Endothelial cell of umbilical vein (primary cell): Measurements from ENCODE around the gene DDX24. TPM values are rescaled to one million over a fixed set of nuclear protein-coding genes. Genes with fewer than 3 reads are reported as not detected.

Experiments
- BruUV-seq: library from RNA; stranded (reverse); fragments of 400-500 nt; replicated peaks from 2 replicates; lab custom pipeline; 2021; lab: Mats Ljungman, UMichigan
- CTCF ChIA-PET: fragments of 300-600, 350-600 bp; sonication (Branson Sonifier 250); formaldehyde crosslinking; loops from one replicate; lab custom pipeline; 2021; ENCODE audit warnings: antibody characterized with exemption, inconsistent platforms; lab: Charles Lee
- POLR2A ChIA-PET: fragments of 300-600, 350-600 bp; sonication (Branson Sonifier 250); formaldehyde crosslinking; loops from one replicate; lab custom pipeline; 2021; ENCODE audit warnings: antibody characterized with exemption, inconsistent platforms; lab: Charles Lee
- DNase-seq: peaks from one replicate; pipeline ENCODE4 v3.0.0-alpha.2; 2011; ENCODE audit warnings: low read depth, low spot score
- FAIRE-seq: peaks from 2 replicates; lab custom pipeline; 2011; peaks lifted over from hg19 to GRCh38; lab: Jason Lieb, UNC
- H2AFZ ChIP-seq: 2 replicates; pipeline ENCODE4 v1.6.0; 2012; ENCODE audit warnings: low read depth, low read length, control low read depth, inconsistent platforms
- H3K27ac ChIP-seq: 2 replicates; pipeline ENCODE4 v1.5.1; 2011; ENCODE audit warnings: low read depth, mild to moderate bottlenecking, control low read depth, low read length, moderate library complexity; ENCODE audit not compliant: insufficient read depth
- H3K27me3 ChIP-seq, 2 experiments: 2 replicates each; pipeline versions ENCODE4 v1.6.0 to v1.6.1; 2011; ENCODE audit warnings: low read length in 2 of 2, mixed read lengths in 1 of 2; ENCODE audit not compliant: control insufficient read depth in 2 of 2, insufficient read depth in 2 of 2
- H3K36me3 ChIP-seq, 2 experiments: 2 replicates in 1 of 2; 3 replicates in 1 of 2; pipeline ENCODE4 v1.5.1; 2011; ENCODE audit warnings: low read length in 2 of 2, mild to moderate bottlenecking in 1 of 2, moderate library complexity in 1 of 2; ENCODE audit not compliant: control insufficient read depth in 2 of 2, insufficient read depth in 2 of 2; ENCODE audit errors: extremely low read depth in 1 of 2
- H3K4me1 ChIP-seq: 3 replicates; pipeline ENCODE4 v1.5.1; 2011; ENCODE audit warnings: mild to moderate bottlenecking, low read length; ENCODE audit not compliant: control insufficient read depth, insufficient read depth; ENCODE audit errors: extremely low read depth
- H3K4me2 ChIP-seq: 2 replicates; pipeline ENCODE4 v1.6.1; 2011; ENCODE audit warnings: low read length, control low read depth, mixed read lengths; ENCODE audit not compliant: insufficient read depth
- H3K4me3 ChIP-seq, 3 experiments: fragments of 200-600 bp in 1 of 3; sonication (generic), shearing (Covaris generic) in 1 of 3; replicated peaks in 1 of 3; 2 replicates each; pipeline ENCODE4 v1.5.1; 2011 to 2016; ENCODE audit warnings: control low read depth in 3 of 3, low read length in 3 of 3, mild to moderate bottlenecking in 2 of 3, inconsistent platforms in 1 of 3, low read depth in 1 of 3, moderate library complexity in 1 of 3; ENCODE audit not compliant: insufficient read depth in 1 of 3
- H3K79me2 ChIP-seq: 2 replicates; pipeline ENCODE4 v1.6.0; 2012; ENCODE audit warnings: low read length, inconsistent platforms; ENCODE audit not compliant: control insufficient read depth, insufficient read depth
- H3K9ac ChIP-seq: replicated peaks from 2 replicates; pipeline ENCODE3; 2011; ENCODE audit warnings: low read length, control low read depth; ENCODE audit not compliant: insufficient read depth; ENCODE audit errors: extremely low read depth
- H3K9me1 ChIP-seq: replicated peaks from 3 replicates; pipeline ENCODE4 v1.6.0; 2011; ENCODE audit warnings: mild to moderate bottlenecking, low read length; ENCODE audit not compliant: control insufficient read depth, insufficient read depth; ENCODE audit errors: extremely low read depth
- H3K9me3 ChIP-seq: replicated peaks from 2 replicates; pipeline ENCODE4 v1.5.1; 2012; ENCODE audit warnings: low read length, inconsistent platforms; ENCODE audit not compliant: control insufficient read depth, insufficient read depth
- H4K20me1 ChIP-seq: replicated peaks from 2 replicates; pipeline ENCODE3; 2011; ENCODE audit warnings: mild to moderate bottlenecking, low read length; ENCODE audit not compliant: control insufficient read depth, insufficient read depth; ENCODE audit errors: extremely low read depth
- EZH2 ChIP-seq: IDR thresholded peaks from 2 replicates; pipeline ENCODE4 v1.6.1; 2012; ENCODE audit warnings: borderline replicate concordance, low read depth, mild to moderate bottlenecking, moderate library complexity, low read length, inconsistent platforms; ENCODE audit not compliant: severe bottlenecking
- FOS ChIP-seq: IDR thresholded peaks from 2 replicates; pipeline ENCODE4 v1.6.1; 2011; ENCODE audit warnings: mild to moderate bottlenecking, low read length, moderate library complexity, borderline replicate concordance; ENCODE audit not compliant: insufficient read depth
- GATA2 ChIP-seq: IDR thresholded peaks from 2 replicates; pipeline ENCODE4 v1.7.0; 2011; ENCODE audit warnings: low read depth, mild to moderate bottlenecking, moderate library complexity, mixed read lengths, low read length; ENCODE audit not compliant: insufficient read length, insufficient read depth
- JUN ChIP-seq: IDR thresholded peaks from 2 replicates; pipeline ENCODE4 v1.6.1; 2011; ENCODE audit warnings: borderline replicate concordance, low read depth; ENCODE audit not compliant: insufficient read length, insufficient read depth
- MYC ChIP-seq: IDR thresholded peaks from one replicate; pipeline ENCODE4 v1.6.1; 2011; ENCODE audit warnings: mild to moderate bottlenecking, low read depth, low read length
- POLR2A ChIP-seq: IDR thresholded peaks from 2 replicates; pipeline ENCODE4 v1.6.1; 2012; ENCODE audit warnings: low read depth, mild to moderate bottlenecking, control low read depth, low read length
- POLR2AphosphoS5 ChIP-seq: IDR thresholded peaks from 2 replicates; pipeline ENCODE4 v1.6.1; 2012; ENCODE audit warnings: low read depth, mild to moderate bottlenecking, control low read depth, low read length, moderate library complexity; ENCODE audit not compliant: insufficient read depth
- dilution Hi-C: fragments of 300-500 bp; cut with MboI; formaldehyde crosslinking; loops from one replicate; pipeline ENCODE4 v1.15.0; 2019; ENCODE audit warnings: low sequenced_read_pairs; ENCODE audit not compliant: extremely low pct_ligation_motif_present
- intact Hi-C: fragments of 100-400 bp; cut with micrococcal nuclease; formaldehyde crosslinking; loops from one replicate; pipeline ENCODE4 v1.10.0; 2022
- polyA plus RNA-seq, 4 experiments: library from polyadenylated mRNA; depleted of rRNA in 3 of 4; stranded (reverse) in 3 of 4; unstranded in 1 of 4; fragments of >200 nt; gene quantifications; 2 replicates each; pipeline versions ENCODE4 v1.2.1 to v1.2.3, GENCODE V29; 2011 to 2012; ENCODE audit warnings: missing spikeins in 1 of 4
- total RNA-seq: library from RNA; stranded (reverse); gene quantifications from 2 replicates; pipeline ENCODE4 v1.2.3, GENCODE V29; 2021
- TF ChIP-seq, protein P1 (sequence below): IDR thresholded peaks from 2 replicates; pipeline ENCODE4 v1.6.1; 2011; ENCODE audit not compliant: insufficient read depth, insufficient read length
- TF ChIP-seq, protein P2 (sequence below), 2 donors: IDR thresholded peaks; 1 replicate in 1 of 2; 2 replicates in 1 of 2; pipeline ENCODE4 v1.5.1; 2011; ENCODE audit warnings: low read length in 2 of 2, mild to moderate bottlenecking in 2 of 2, moderate library complexity in 2 of 2, control low read depth in 1 of 2, inconsistent platforms in 1 of 2, low read depth in 1 of 2; ENCODE audit not compliant: insufficient read depth in 1 of 2; ENCODE audit errors: extremely low read depth in 1 of 2

The DDX24 gene
- total and polyA plus RNA-seq, 2 donors (not counting 3 experiments of a cell fraction or from before 2014, with no cell fraction given), result 88.3 to 141 TPM

DNA sequence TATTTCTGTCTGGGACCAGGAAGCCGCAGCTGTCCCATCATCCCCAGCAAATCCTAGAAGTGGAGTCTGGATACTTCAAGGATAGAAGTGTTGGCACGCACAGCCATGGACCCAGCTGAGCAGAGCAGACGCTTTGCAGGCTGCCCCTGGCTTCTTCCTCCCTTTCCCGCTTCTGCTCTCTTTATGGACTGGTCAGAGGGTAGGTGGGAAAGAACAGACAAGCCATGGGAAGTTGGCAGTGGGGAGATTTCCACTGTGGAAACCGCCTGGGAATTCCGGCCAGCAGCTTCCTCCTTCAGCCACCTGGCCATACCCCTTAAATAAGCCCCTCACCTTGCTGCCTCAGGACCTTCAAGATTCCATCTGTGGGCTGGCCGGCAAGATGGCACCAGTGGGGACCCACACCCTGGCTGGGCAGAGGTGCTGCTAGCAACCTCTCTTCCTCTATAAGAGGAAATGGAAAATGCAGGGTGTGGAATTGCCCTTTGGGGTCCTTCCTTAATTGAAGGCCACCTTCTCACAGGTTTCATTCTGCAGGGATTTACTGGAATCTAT lies 34.2 kb downstream of the DDX24 start:
- dilution Hi-C loops, result no loop called here
- peaks cover 3% of the 10 kb centered on the region for H3K4me1 ChIP-seq
- no peak overlapping the region for H3K27ac ChIP-seq
- H3K27me3 ChIP-seq, result no peaks in the 10 kb centered on the region
- no peak for FAIRE-seq
- no peak for TF ChIP-seq JUN
- TF ChIP-seq, protein P1, sequence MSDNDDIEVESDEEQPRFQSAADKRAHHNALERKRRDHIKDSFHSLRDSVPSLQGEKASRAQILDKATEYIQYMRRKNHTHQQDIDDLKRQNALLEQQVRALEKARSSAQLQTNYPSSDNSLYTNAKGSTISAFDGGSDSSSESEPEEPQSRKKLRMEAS, result no peak
- no peak for TF ChIP-seq GATA2
- ChIA-PET POLR2A (no interaction called here), CTCF (interaction anchor here (2.8 to 3.8 kb wide), 2 partner anchors 12 to 90 kb away, joined by 19 to 24 read pairs; no protein-coding TSS in a partner anchor)
- peaks cover 10 to 21% of the 10 kb centered on the region in 2 experiments for H3K36me3 ChIP-seq
- H3K9me1 ChIP-seq, result no peaks in the 10 kb centered on the region
- H3K4me2 ChIP-seq, result no peak overlapping the region
- BruUV-seq, result no TSS peak
- no peaks in the 10 kb centered on the region for H3K9me3 ChIP-seq
- no peaks in the 10 kb centered on the region for H3K79me2 ChIP-seq
- no peaks in the 10 kb centered on the region for H4K20me1 ChIP-seq
- no peak for DNase-seq
- no peak overlapping the region for H3K9ac ChIP-seq
- H2AFZ ChIP-seq, result no peak overlapping the region
- no peak overlapping the region for H3K4me3 ChIP-seq
- intact Hi-C loops, result no loop called here

DNA sequence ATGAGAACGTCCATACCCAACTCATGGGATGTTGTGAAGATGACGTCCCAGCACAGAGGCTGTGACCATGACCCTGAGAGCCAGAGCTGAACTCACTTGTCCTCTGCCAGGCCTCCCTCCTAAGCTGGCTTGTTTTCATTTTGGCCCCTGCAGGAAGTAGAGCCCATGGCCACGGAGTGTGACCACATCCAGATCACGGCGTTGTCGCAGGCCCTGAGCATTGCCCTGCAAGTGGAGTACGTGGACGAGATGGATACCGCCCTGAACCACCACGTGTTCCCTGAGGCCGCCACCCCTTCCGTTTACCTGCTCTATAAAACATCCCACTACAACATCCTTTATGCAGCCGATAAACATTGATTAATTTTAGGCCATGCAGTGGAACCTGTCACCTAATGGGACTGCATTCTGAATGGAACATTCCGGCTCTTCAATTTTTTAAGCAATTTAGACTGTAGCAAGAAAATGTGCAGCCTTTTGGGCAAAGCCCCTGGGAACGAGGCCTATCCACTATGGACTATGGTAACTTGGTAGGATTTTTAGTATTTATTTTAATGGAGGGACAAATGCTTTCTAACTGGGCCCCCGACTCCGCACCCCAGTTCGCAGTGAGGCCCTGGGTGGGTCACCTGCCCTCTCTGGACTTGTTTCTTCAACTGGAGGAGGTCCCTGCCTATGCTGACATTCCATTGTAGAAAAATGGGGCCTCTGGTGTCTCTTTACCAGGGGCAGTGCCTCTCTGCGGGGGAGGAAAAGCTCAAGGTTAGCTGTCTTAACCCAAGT lies 35.2 kb downstream of the DDX24 start:
- dilution Hi-C loops, result no loop called here

More for the DNA sequence above, 35.2 kb downstream of the DDX24 start:
- TF ChIP-seq, protein P1, result no peak
- TF ChIP-seq POLR2A, result no peak
- TF ChIP-seq JUN, result no peak
- TF ChIP-seq GATA2, result no peak
- no peak for TF ChIP-seq POLR2AphosphoS5
- no peak for TF ChIP-seq EZH2
- TF ChIP-seq FOS, result no peak
- TF ChIP-seq MYC, result no peak
- TF ChIP-seq, protein P2, sequence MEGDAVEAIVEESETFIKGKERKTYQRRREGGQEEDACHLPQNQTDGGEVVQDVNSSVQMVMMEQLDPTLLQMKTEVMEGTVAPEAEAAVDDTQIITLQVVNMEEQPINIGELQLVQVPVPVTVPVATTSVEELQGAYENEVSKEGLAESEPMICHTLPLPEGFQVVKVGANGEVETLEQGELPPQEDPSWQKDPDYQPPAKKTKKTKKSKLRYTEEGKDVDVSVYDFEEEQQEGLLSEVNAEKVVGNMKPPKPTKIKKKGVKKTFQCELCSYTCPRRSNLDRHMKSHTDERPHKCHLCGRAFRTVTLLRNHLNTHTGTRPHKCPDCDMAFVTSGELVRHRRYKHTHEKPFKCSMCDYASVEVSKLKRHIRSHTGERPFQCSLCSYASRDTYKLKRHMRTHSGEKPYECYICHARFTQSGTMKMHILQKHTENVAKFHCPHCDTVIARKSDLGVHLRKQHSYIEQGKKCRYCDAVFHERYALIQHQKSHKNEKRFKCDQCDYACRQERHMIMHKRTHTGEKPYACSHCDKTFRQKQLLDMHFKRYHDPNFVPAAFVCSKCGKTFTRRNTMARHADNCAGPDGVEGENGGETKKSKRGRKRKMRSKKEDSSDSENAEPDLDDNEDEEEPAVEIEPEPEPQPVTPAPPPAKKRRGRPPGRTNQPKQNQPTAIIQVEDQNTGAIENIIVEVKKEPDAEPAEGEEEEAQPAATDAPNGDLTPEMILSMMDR (IDR thresholded peaks at IDR 0.05; ENCODE audit: extremely low read depth in 1 of 2, insufficient read depth in 1 of 2, low read depth in 1 of 2, low read length in 2 of 2), result no peak
- Histone ChIP-seq H4K20me1 (no peaks in the 10 kb centered on the region), H3K79me2 (no peaks in the 10 kb centered on the region), H3K9ac (no peak overlapping the region), H3K9me1 (no peaks in the 10 kb centered on the region), H3K27me3 (no peaks in the 10 kb centered on the region), H3K36me3 (peaks cover 8 to 21% of the 10 kb centered on the region in 2 experiments), H3K4me2 (no peak overlapping the region), H3K4me1 (peaks cover 3% of the 10 kb centered on the region), H3K27ac (no peak overlapping the region), H3K9me3 (no peaks in the 10 kb centered on the region), H2AFZ (no peak overlapping the region), H3K4me3 (no peak overlapping the region)
- no peak for DNase-seq
- CTCF ChIA-PET, result interaction anchor here (1.6 to 3.8 kb wide), 3 partner anchors 11 to 91 kb away, joined by 6 to 24 read pairs (median 19); no protein-coding TSS in a partner anchor
- no TSS peak for BruUV-seq
- POLR2A ChIA-PET, result no interaction called here
- intact Hi-C loops, result no loop called here
- FAIRE-seq, result no peak
